Adipocyte (in vitro differentiated cells): Measurements from ENCODE around the gene SRPK2.
"Not testable (repeated sequence)": the region's sequence is repeated elsewhere in the genome, so short reads cannot be mapped to it uniquely, and the experiment has no call there.

Experiments
- DNase-seq: peaks from one replicate; pipeline ENCODE4 v3.0.0-alpha.2; 2015; ENCODE audit warnings: low read depth
- H3K27me3 ChIP-seq: replicated peaks from 2 replicates; pipeline ENCODE4 v1.7.0; 2013; ENCODE audit warnings: mild to moderate bottlenecking, low read length, moderate library complexity; ENCODE audit not compliant: control insufficient read depth, insufficient read depth
- H3K36me3 ChIP-seq: 2 replicates; pipeline ENCODE4 v1.7.0; 2013; ENCODE audit warnings: low read length, mild to moderate bottlenecking, moderate library complexity; ENCODE audit not compliant: control insufficient read depth, insufficient read depth, severe bottlenecking
- H3K4me1 ChIP-seq: 2 replicates; pipeline ENCODE4 v1.7.0; 2013; ENCODE audit warnings: mild to moderate bottlenecking, low read length, moderate library complexity; ENCODE audit not compliant: control insufficient read depth, insufficient read depth
- H3K4me3 ChIP-seq: 2 replicates; pipeline ENCODE4 v1.7.0; 2013; ENCODE audit warnings: mild to moderate bottlenecking, low read length, moderate library complexity
- H3K9ac ChIP-seq: 2 replicates; pipeline ENCODE4 v1.7.0; 2013; ENCODE audit warnings: mild to moderate bottlenecking, low read length, moderate library complexity
- H3K9me3 ChIP-seq: 2 replicates; pipeline ENCODE4 v1.7.0; 2013; ENCODE audit warnings: mild to moderate bottlenecking, low read length, moderate library complexity; ENCODE audit not compliant: control insufficient read depth

The SRPK2 gene

DNA sequence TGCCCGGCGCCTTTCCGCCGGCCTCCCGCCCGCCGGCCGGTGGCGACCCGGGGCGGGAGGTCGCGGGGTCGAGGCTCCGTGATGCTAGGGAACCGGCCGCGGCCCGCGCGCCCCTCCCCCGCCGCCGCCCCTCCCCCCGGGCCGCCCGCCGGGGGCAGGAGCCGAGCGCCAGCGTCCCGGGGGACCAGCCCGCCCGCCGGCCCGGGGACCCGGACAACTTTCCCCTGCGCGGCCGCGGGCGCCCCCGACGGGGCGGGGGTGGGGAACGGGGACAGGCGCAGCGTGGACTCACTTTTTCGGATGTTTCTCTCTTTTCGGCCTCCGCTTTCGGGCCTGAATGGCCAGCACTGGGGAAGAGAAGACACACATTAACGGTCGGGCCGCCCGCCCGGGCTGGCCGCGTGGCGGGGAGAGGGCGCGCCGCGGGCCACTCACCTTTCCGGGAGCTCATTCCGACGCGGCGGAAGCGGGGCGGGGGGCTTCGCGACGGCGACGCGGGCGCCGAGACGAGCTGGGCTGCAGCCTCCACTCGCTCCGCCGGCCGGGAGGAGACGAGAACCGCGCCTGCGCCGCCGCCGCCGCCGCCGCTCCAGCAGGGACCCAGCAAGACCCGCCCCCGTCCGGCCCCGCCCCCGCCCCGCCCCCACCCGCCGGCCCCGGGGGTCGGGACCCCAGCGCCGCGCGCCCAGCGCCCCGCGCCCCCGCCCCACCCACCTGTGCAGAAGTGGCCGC lies at the start of gene SRPK2:
TSS of gene SRPK2 (minus strand) at position 566 of the 732 bp plus-strand sequence.
- Histone ChIP-seq H3K27me3 (no peaks in the 10 kb centered on the region), H3K36me3 (peaks cover 5% of the 10 kb centered on the region)

DNA sequence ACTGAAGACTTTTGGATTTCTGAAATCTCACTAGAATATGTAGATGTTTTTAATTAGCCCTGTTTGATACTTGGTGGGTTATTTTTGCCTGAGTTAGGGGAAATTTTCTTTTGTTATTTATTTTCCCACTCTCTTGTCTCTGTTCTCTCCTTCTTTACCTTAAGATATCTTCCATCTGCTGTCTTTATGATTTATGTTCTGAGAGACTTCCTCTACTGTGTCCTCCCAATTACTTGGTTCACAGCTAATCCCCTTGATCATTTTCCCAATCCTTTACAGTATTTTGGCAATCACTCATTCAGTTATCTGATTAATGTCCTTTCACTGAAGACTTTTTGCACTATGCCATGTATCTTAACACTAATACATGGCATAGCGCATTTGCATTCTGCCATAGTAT lies 49.5 kb upstream of the SRPK2 start:
- peaks cover 5% of the 10 kb centered on the region for H3K4me1 ChIP-seq
- DNase-seq = no peak
- no peaks in the 10 kb centered on the region for H3K36me3 ChIP-seq
- H3K27me3 ChIP-seq = peaks cover 3% of the 10 kb centered on the region
- no peak overlapping the region for H3K4me3 ChIP-seq
- H3K9me3 ChIP-seq = no peaks in the 10 kb centered on the region
- no peak overlapping the region for H3K9ac ChIP-seq

More for the DNA sequence above, at the start of gene SRPK2:
- peak within 1 kb of the TSS; percentile 90 for H3K4me3 ChIP-seq
- peak within 1 kb of the TSS; percentile 86 for H3K9ac ChIP-seq
- H3K4me1 ChIP-seq = peaks cover 3% of the 10 kb centered on the region
- peak; percentile 85 for DNase-seq
- H3K9me3 ChIP-seq = no peaks in the 10 kb centered on the region

DNA sequence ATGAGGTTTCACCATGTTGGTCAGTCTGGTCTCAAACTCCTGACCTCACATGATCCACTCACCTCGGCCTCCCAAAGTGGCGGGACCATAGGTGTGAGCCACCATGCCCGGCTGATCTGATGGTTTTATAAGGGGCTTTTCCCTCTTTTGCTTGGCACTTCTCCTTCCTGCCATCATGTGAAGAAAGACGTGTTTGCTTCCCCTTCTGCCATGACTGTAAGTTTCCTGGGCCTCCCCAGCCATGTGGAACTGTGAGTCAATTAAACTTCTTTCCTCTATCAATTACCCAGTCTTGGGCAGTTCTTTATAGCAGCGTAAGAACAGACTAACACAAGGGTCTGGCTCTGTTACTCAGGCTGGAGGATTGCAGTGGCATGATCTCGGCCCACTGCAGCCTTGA lies 48.6 kb upstream of the SRPK2 start:
- H3K9ac ChIP-seq, DNase-seq, H3K36me3 ChIP-seq, H3K27me3 ChIP-seq, H3K4me1 ChIP-seq, H3K4me3 ChIP-seq, H3K9me3 ChIP-seq: not testable (repeated sequence)

DNA sequence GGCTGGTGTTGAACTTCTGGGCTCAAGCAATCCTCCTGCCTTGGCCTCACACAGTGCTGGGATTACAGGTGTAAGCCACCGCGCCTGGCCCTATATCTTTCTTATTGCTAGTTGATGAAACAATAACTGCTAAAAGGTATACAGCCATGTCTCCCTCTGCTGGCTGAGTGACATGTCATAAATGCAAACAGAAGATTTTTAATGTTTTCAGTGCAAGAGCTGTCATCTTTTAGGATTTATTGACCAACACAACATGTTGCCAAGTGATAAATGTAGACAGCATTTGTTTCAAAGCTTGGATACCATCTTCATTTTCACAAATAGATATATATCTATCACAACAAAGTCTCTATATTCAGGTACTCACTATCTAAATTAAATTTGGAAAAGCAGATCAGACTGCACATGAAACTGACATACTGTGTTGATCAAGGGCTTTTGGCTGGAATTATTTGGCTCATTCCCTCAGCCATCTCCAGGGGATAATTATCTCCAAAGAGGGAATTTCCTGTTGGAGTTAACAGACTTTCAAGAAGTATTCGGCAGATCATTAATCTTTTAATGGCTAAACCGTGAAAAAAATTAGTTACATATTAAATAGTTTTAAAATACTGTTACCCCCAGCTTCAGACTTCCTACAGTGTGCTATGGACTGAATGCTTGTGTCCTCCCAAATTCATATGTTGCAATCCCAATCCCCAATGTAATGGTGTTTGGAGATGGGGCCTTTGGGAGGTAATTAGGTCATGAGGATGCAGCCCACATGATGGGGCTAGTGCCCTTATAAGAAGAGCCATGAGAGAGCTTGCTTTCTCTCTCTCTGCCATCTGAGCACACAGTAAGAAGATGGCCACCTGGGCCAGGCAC lies 41.3 kb upstream of the SRPK2 start:
- no peaks in the 10 kb centered on the region for H3K9me3 ChIP-seq
- no peaks in the 10 kb centered on the region for H3K36me3 ChIP-seq
- DNase-seq = peak; percentile 70
- no peak overlapping the region for H3K9ac ChIP-seq
- peaks cover 7% of the 10 kb centered on the region for H3K4me1 ChIP-seq
- no peaks in the 10 kb centered on the region for H3K27me3 ChIP-seq
- H3K4me3 ChIP-seq = no peak overlapping the region

DNA sequence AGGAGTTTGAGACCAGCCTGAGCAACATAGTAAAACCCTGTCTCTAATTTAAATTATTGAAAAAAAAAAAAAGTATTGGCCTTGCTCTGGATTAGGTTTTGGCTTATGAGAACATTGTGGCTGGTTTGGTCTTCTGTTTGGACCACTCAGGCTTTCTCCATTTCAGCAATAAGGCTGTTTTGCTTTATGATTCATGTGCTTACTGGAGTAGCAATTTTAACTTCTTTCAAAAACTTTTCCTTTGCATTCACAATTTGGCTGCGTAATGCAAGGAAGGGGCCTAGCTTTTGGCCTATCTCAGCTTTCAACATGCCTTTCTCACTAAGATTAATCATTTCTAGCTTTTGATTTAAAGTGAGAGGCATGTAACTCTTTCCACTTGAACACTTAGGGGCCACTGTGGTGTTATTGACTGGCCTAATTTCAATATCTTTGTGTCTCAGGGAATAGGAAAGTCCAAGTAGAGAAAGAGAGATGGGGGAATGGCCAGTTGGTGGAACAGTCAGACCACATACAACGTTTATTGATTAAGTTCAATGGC lies 38.0 kb upstream of the SRPK2 start:
- H3K9ac ChIP-seq = no peak overlapping the region
- peaks cover 7% of the 10 kb centered on the region for H3K4me1 ChIP-seq
- peaks cover 8% of the 10 kb centered on the region for H3K27me3 ChIP-seq
- H3K36me3 ChIP-seq = no peaks in the 10 kb centered on the region
- no peak for DNase-seq
- H3K4me3 ChIP-seq = no peak overlapping the region
- no peaks in the 10 kb centered on the region for H3K9me3 ChIP-seq

DNA sequence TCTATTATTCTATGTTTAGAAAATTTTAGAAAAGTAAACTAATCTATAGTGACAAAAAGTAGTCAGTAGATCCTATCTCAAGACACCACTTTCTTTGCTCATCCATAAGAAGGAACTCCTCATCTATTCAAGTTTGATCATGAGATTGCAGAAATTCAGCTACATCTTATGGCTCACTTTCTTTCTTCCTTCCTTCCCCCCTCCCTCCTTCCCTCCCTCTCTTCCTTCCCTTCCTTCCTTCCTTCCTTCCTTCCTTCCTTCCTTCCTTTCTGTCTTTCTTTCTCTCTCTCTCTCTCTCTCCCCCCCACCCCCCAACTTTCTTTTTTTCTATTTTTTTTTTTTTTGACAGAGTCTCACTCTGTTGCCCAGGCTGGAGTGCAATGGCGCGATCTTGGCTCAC lies 35.3 kb upstream of the SRPK2 start:
- H3K4me1 ChIP-seq = no peaks in the 10 kb centered on the region
- no peak for DNase-seq
- no peak overlapping the region for H3K4me3 ChIP-seq
- no peaks in the 10 kb centered on the region for H3K36me3 ChIP-seq
- H3K9ac ChIP-seq = no peak overlapping the region
- peaks cover 14% of the 10 kb centered on the region for H3K27me3 ChIP-seq
- no peaks in the 10 kb centered on the region for H3K9me3 ChIP-seq

DNA sequence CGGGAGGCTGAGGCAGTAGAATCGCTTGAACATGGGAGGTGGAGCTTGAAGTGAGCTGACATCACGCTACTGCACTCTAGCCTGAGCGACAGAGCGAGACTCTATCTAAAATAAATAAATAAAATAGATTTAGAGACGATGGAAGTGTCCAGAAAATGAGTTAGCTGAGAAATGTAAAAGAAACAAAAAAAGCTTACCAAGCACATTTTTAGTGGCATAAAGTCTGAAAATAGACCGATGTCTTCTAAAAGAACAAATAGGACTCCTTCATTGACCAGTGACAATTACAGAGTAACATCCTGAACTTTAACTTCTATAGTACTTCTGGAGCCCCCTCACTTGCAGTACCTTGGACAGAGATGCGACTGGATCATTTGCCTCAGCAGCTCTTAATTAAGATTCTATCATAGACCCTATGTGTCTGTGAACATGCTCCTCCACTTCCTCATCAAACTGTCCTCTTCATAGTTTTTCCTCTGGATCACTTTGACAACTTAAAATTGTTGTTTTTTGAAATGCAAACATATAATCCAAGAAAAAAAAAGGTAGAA lies 25.2 kb upstream of the SRPK2 start:
- H3K27me3 ChIP-seq = peaks cover 1% of the 10 kb centered on the region
- DNase-seq = no peak
- no peaks in the 10 kb centered on the region for H3K4me1 ChIP-seq
- no peaks in the 10 kb centered on the region for H3K9me3 ChIP-seq
- H3K4me3 ChIP-seq = no peak overlapping the region
- no peaks in the 10 kb centered on the region for H3K36me3 ChIP-seq
- no peak overlapping the region for H3K9ac ChIP-seq

DNA sequence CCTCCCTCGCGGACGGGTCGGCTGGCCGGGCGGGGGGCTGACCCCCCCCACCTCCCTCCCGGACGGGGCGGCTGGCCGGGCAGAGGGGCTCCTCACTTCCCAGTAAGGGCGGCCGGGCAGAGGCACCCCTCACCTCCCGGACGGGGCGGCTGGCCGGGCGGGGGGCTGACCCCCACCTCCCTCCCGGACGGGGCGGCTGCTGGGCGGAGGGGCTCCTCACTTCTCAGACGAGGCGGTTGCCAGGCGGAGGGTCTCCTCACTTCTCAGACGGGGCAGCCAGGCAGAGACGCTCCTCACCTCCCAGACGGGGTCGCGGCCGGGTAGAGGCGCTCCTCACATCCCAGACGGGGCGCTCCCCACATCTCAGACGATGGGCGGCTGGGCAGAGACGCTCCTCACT lies 22.1 kb upstream of the SRPK2 start:
- H3K4me1 ChIP-seq, H3K27me3 ChIP-seq, H3K4me3 ChIP-seq, H3K9ac ChIP-seq, H3K36me3 ChIP-seq, H3K9me3 ChIP-seq, DNase-seq: not testable (repeated sequence)

DNA sequence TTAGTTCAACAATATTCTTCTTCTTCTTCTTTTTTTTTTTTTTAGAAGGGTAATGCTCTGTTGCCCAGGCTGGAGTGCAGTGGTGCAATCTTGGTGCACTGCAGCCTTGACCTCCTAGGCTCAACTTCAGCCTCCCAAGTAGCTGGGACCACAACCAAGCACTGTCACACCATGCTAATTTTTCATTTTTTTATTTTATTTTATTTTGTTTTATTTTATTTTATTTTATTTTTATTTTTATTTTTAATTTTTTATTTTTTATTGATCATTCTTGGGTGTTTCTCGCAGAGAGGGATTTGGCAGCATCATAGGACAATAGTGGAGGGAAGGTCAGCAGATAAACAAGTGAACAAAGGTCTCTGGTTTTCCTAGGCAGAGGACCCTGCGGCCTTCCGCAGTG lies 21.1 kb upstream of the SRPK2 start:
- H3K4me3 ChIP-seq, H3K9me3 ChIP-seq, H3K9ac ChIP-seq, DNase-seq, H3K27me3 ChIP-seq, H3K4me1 ChIP-seq, H3K36me3 ChIP-seq: not testable (repeated sequence)

DNA sequence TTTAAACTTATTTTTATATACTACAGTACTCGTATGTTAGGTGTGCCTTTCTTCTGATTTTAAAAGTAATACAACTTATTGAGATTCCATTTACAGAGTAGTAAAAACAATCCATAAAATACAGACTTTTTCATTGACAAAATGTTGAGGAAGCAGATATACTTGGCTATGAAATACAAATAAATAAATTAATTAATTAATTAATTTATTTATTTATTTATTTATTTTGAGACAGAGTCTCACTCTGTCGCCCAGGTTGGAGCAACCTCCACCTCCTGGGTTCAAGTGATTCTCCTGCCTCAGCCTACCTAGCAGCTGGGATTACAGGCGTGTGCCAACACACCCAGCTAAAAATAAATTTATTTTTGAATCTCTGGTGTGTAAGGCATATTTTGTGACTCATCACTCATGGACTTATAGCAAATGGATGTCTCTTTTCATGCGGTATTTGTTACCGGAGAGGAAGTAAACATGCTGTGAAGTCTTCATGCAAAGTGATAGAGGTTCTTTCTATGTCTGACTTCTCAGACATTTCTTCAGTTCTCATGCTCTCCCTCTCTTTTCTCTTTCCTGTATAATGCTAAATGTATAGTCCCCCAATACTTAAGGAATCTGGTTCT lies 20.2 kb upstream of the SRPK2 start:
- Histone ChIP-seq H3K9me3 (no peaks in the 10 kb centered on the region), H3K36me3 (no peaks in the 10 kb centered on the region), H3K27me3 (no peaks in the 10 kb centered on the region)

DNA sequence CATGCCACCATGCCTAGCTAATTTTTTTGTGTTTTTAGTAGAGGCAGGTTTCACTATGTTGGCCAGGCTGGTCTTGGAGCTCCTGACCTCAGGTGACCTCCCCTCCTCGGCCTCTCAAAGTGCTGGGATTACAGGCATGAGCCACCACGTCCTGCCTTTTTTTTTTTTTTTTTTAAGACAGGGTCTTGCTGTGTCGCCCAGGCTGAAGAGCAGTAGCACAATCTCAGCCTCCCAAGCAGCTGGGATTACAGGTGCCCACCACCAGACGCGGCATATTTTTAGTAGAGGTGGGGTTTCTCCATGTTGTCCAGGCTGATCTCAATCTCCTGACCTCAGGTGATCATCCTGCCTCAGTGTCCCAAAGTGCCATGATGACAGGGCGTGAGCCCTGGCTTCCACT lies 14.4 kb upstream of the SRPK2 start:
- Histone ChIP-seq H3K36me3 (no peaks in the 10 kb centered on the region), H3K27me3 (no peaks in the 10 kb centered on the region), H3K9me3 (no peaks in the 10 kb centered on the region), H3K4me3 (no peak overlapping the region), H3K4me1 (no peaks in the 10 kb centered on the region), H3K9ac (no peak overlapping the region)
- no peak for DNase-seq

More for the DNA sequence above, 20.2 kb upstream of the SRPK2 start:
- H3K4me1 ChIP-seq = no peaks in the 10 kb centered on the region
- no peak for DNase-seq
- no peak overlapping the region for H3K4me3 ChIP-seq
- H3K9ac ChIP-seq = no peak overlapping the region
